Fibroblast of the aortic adventitia (primary cell): Measurements from ENCODE around the gene CORIN. TPM values are rescaled to one million over a fixed set of nuclear protein-coding genes. Genes with fewer than 3 reads are reported as not detected.

Experiments used
- DNase-seq: peaks from one replicate; pipeline ENCODE4 v3.0.0-alpha.2; 2010; ENCODE audit warnings: low read depth
- H3K4me3 ChIP-seq: 2 replicates; pipeline ENCODE4 v1.5.1; 2011; ENCODE audit warnings: low read depth, mild to moderate bottlenecking, control low read depth, low read length, moderate library complexity
- CTCF ChIP-seq: IDR thresholded peaks from 2 replicates; pipeline ENCODE4 v1.5.1; 2011; ENCODE audit warnings: mild to moderate bottlenecking, low read length, control low read depth, inconsistent platforms; ENCODE audit not compliant: insufficient read depth
- total RNA-seq: library from RNA; depleted of rRNA; stranded (reverse); fragments of >200 nt; gene quantifications from 2 replicates; pipeline ENCODE4 v1.2.3, GENCODE V29; 2012; ENCODE audit warnings: low replicate concordance

CORIN gene
- total RNA-seq, 1 donor = under 0.01 TPM

DNA sequence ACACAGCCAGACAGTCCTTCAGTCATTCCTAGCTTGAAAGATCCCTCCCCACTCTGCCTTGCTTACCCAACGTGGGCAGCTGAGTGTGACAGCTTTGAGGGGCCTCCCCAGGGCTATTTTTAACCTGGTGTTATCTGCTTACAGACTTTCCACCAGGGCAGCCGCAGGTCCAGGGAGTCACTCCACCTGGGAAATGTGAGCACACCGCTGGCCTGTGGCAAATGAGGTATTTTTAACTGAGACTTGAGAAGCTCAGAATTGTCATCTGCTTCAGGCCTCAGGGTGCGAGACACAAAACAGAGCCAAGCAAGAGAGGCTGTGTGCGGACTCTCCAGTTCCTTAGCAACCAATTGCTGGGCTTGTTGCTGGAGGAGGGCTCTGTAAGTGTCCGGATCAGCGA lies 13.0 kb downstream of the CORIN start:
- no peak for TF ChIP-seq CTCF
- no peak for DNase-seq
- H3K4me3 ChIP-seq = no peak overlapping the region

DNA sequence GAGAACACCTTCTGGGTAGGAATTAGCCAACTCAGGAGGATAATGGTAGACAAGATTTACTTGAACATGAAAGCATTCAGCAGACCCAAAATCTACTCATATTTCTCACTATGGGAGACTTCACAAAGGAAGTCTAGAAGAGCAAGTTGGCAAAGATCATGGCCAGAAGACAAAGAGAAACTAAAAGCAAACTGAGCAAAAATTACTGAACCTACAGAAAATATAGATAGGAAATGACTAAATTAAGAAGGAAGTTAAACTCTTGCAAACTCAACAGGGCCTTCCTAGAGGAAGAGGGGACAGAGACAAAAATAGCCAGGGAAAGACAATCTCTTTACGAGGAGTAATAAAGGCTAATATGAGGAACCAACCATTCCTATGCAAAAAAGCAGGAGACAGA lies 18.7 kb downstream of the CORIN start:
- DNase-seq = no peak
- H3K4me3 ChIP-seq = no peak overlapping the region
- no peak for TF ChIP-seq CTCF

DNA sequence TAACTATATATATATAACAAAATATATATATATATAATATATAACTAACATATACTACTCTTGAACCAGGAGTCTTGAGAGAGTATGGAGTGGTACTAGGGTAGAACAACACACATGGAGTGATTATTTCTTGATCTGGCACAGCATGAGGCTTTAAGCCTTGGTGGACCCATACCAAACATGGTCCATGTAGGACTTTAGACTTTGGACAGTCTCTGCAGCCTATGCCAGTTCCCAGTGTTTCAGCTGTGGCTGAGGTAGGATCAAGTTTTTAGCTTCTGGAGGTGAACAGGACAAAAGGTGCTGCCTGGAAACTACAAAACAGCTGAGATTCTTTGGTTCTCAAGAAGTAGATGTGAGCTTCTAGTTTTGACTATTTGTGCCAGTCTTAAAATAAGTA lies 20.6 kb downstream of the CORIN start:
- DNase-seq = no peak
- no peak for TF ChIP-seq CTCF
- H3K4me3 ChIP-seq = no peak overlapping the region

DNA sequence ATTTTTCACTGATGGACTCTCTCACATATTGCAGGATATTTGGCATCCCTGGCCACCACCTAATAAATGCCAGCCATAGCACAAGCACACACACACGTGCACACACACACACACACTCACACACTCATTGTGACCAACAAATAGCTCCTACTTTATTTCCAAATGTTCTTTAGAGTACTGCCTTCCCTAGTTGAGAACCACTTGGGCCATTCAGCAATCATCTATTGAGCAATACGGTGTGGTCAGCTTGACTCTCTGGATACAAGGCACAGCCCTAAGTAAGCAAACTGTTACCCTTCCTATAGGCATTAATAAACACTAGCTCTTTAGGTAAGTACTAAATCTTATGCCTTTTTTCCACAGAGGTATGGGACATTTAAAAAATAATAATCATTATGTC lies 21.1 kb downstream of the CORIN start:
- no peak for DNase-seq
- no peak overlapping the region for H3K4me3 ChIP-seq
- TF ChIP-seq CTCF = no peak

GRCh38 chr4:47814618-47815295 lies 23.1 kb downstream of the CORIN start:
- H3K4me3 ChIP-seq = no peak overlapping the region
- no peak for DNase-seq
- TF ChIP-seq CTCF = no peak

DNA sequence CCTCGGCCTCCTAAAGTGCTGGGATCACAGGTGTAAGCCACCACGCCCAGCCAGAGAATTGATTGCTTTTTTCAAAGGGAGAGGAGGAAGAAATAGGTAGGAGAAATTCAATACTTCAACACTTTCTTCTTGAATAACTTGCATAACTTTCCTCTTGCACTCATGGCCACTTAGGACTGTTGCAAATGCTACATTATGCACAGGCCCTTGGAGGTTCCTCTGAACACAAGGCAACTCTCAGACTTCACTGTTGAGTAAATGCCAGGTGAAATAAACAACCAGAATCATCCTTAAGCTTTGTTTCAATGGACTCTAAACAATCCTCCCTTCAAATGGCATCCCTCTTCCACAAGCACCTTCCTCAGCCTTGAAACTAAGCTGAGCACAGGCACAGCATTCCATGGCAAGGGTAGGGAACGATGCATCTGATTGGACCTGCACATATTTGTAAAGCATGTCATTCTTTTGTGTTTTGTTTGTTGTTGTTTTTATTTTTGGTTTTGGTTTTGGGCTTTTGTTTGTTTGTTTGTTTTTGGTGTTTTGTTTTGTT lies 28.1 kb downstream of the CORIN start:
- TF ChIP-seq CTCF = no peak
- no peak for DNase-seq
- no peak overlapping the region for H3K4me3 ChIP-seq

- TF ChIP-seq CTCF = no peak
- no peak for DNase-seq
- no peak overlapping the region for H3K4me3 ChIP-seq
Measured at GRCh38 chr4:47804598-47804997, 33.3 kb downstream of the CORIN start.
